Occipital lobe (tissue), 2 donors: ENCODE measurements around the gene SLC66A1. TPM values are rescaled to one million over a fixed set of nuclear protein-coding genes. Genes with fewer than 3 reads are reported as not detected.

Source experiments
- DNase-seq: peaks from one replicate; lab custom pipeline; 2025; lab: John Stamatoyannopoulos, UW
- total RNA-seq: library from RNA; depleted of rRNA; stranded (reverse); fragments of >200 nt; gene quantifications from one replicate; pipeline ENCODE4 v1.2.3, GENCODE V29; 2014

The SLC66A1 gene
- total RNA-seq, 1 donor from 2014 or later, result 18.4 TPM

- no peak for DNase-seq
These were observed 30.9 kb downstream of the SLC66A1 start for GRCh38 chr1:19342894-19343616.

- no peak for DNase-seq
These were observed 31.7 kb downstream of the SLC66A1 start for GRCh38 chr1:19343617-19344350.

GRCh38 chr1:19344372-19344810, 32.3 kb downstream of the SLC66A1 start:
- no peak for DNase-seq

GRCh38 chr1:19344831-19345230, 32.7 kb downstream of the SLC66A1 start:
- DNase-seq, result no peak

GRCh38 chr1:19345391-19345790, 33.3 kb downstream of the SLC66A1 start:
- no peak for DNase-seq

- no peak for DNase-seq
These were observed 33.9 kb downstream of the SLC66A1 start for GRCh38 chr1:19346026-19346425.

- DNase-seq, result no peak
These were observed 35.5 kb downstream of the SLC66A1 start for GRCh38 chr1:19347533-19348172.

- no peak for DNase-seq
These were observed 36.5 kb downstream of the SLC66A1 start for GRCh38 chr1:19348441-19349198.

- no peak for DNase-seq
These were observed 37.9 kb downstream of the SLC66A1 start for GRCh38 chr1:19349999-19350398.

GRCh38 chr1:19350566-19350965, 38.4 kb downstream of the SLC66A1 start:
- DNase-seq, result no peak

GRCh38 chr1:19351873-19352272, 39.7 kb downstream of the SLC66A1 start:
- no peak for DNase-seq

- DNase-seq, result no peak
These were observed 40.7 kb downstream of the SLC66A1 start for GRCh38 chr1:19352839-19353238.

GRCh38 chr1:19353596-19353995, 41.5 kb downstream of the SLC66A1 start:
- no peak for DNase-seq

- no peak for DNase-seq
These were observed 42.4 kb downstream of the SLC66A1 start for GRCh38 chr1:19354531-19354981.

- no peak for DNase-seq
These were observed 44.1 kb downstream of the SLC66A1 start for GRCh38 chr1:19356266-19356665.

GRCh38 chr1:19357299-19357986, 45.3 kb downstream of the SLC66A1 start:
- DNase-seq, result no peak

GRCh38 chr1:19358710-19359109, 46.6 kb downstream of the SLC66A1 start:
- no peak for DNase-seq

GRCh38 chr1:19359357-19359756, 47.2 kb downstream of the SLC66A1 start:
- no peak for DNase-seq

- DNase-seq, result no peak
These were observed 47.9 kb downstream of the SLC66A1 start for GRCh38 chr1:19360016-19360415.

- no peak for DNase-seq
These were observed 48.3 kb downstream of the SLC66A1 start for GRCh38 chr1:19360432-19360831.
